ENCODE data around the gene NKX6-2. TPM values are rescaled to one million over a fixed set of nuclear protein-coding genes. Genes with fewer than 3 reads are reported as not detected.

The NKX6-2 gene
- total RNA-seq, 1 donor from 2014 or later = not detected

Other genes starting within 250 kb of the NKX6-2 start
- gene INPP5A, start 248.4 kb downstream of the NKX6-2 start, total RNA-seq = 19.4 TPM
- 2.0 TPM for gene CFAP46, start 156.4 kb upstream of the NKX6-2 start, total RNA-seq

All from temporal lobe (tissue), 1 donor.